Glomerular endothelial cell (primary cell): ENCODE results near the gene OTUB2. TPM values are rescaled to one million over a fixed set of nuclear protein-coding genes. Genes with fewer than 3 reads are reported as not detected.

ENCODE experiments used
- DNase-seq: peaks from one replicate; pipeline ENCODE4 v3.0.0-alpha.2; 2011; ENCODE audit warnings: low read depth, low spot score; ENCODE audit errors: extremely low read depth
- total RNA-seq: library from RNA; depleted of rRNA; stranded (reverse); fragments of >200 nt; gene quantifications from 2 replicates; pipeline ENCODE4 v1.2.3, GENCODE V29; 2015

The OTUB2 gene
- total RNA-seq, 1 donor from 2014 or later: 5.7 TPM

DNA sequence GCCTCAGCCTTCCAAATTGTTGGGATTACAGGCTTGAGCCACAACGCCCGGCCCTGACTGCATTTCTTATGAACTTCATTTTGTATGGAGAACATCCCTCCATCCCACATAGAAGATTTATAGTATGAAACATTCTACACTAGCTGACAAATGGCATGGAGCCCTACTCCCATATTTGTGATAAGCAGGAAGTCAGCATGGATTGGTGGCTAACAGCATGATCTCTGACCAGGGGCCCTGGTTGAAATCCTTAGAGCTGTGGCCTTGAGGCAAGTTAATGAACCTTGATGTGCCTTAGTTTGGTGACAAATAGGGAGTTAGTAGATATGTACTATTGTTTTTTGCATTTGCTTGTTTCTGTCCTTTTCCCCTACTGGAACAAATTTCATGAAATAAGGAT is 67.3 kb downstream of the OTUB2 start:
- no peak for DNase-seq

DNA sequence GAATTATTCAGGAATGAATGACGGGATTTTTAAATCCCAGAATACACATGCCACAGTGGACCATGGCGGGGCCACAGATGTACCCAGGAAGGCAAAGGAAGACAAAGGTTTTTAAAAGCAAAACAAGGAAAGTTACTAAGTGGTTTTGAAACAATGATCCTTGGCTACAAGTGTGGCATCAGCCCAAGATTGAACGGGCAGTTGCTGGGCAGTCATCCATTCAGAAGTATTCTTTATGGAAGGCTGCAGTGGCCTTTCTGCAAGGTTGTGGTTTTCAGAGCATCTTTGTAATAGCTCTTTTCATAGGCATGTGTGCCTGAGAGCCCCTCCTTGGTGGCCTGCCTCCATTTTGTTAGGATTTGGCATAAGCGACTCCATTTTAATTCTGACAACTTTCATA is 71.0 kb downstream of the OTUB2 start:
- no peak for DNase-seq

Other genes with a start within 250 kb of the OTUB2 start
- gene PRIMA1, start 237.9 kb upstream of the OTUB2 start, total RNA-seq: not detected in 2 replicates
- gene FAM181A, start 99.0 kb upstream of the OTUB2 start, total RNA-seq: not detected in 2 replicates
- gene ASB2, start 49.8 kb upstream of the OTUB2 start, total RNA-seq: 0.35 and 0.58 TPM in 2 replicates
- not detected in 2 replicates for gene CCDC197, start 29.0 kb upstream of the OTUB2 start, total RNA-seq
- gene DDX24, start 54.9 kb downstream of the OTUB2 start, total RNA-seq: 97.5 and 104 TPM in 2 replicates
- gene IFI27L1, start 55.0 kb downstream of the OTUB2 start, total RNA-seq: 11.8 and 18.0 TPM in 2 replicates
- 142 and 820 TPM in 2 replicates for gene IFI27, start 84.4 kb downstream of the OTUB2 start, total RNA-seq
- gene IFI27L2, start 103.3 kb downstream of the OTUB2 start, total RNA-seq: 27.8 and 33.6 TPM in 2 replicates
- gene PPP4R4, start 148.0 kb downstream of the OTUB2 start, total RNA-seq: 0.06 and 0.58 TPM in 2 replicates